ENCODE measurements around the gene CST7.

The CST7 gene

GRCh38 chr20:25003002-25003401 lies 53.9 kb downstream of the CST7 start:
- no peak for DNase-seq (ENCODE audit: low spot score)

- DNase-seq (ENCODE audit: low spot score): no peak
Observed at GRCh38 chr20:25005220-25005619, 56.2 kb downstream of the CST7 start.

DNA sequence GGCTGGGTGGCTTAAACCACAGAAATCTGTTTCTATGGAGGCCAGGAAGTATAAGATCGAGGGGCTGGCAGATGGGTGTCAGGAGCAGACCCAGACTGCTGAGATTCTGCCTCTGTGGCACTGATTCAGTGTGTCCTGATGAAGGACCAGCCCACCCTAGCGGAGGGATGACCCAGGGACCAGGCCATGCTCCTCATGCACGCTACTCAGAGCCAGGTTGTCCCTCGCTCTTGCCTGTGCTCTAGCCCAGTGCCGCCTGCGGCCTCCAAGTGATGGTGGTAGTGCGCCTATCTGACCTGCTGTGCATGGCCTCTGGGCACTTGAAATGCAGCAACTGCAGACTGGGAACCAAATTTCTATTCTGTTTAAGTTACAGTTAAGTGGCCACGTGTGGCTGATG lies 56.6 kb downstream of the CST7 start:
- no peak for DNase-seq (ENCODE audit: low spot score)

- DNase-seq (ENCODE audit: low spot score): no peak
Observed at GRCh38 chr20:25006431-25007167, 57.5 kb downstream of the CST7 start.

DNA sequence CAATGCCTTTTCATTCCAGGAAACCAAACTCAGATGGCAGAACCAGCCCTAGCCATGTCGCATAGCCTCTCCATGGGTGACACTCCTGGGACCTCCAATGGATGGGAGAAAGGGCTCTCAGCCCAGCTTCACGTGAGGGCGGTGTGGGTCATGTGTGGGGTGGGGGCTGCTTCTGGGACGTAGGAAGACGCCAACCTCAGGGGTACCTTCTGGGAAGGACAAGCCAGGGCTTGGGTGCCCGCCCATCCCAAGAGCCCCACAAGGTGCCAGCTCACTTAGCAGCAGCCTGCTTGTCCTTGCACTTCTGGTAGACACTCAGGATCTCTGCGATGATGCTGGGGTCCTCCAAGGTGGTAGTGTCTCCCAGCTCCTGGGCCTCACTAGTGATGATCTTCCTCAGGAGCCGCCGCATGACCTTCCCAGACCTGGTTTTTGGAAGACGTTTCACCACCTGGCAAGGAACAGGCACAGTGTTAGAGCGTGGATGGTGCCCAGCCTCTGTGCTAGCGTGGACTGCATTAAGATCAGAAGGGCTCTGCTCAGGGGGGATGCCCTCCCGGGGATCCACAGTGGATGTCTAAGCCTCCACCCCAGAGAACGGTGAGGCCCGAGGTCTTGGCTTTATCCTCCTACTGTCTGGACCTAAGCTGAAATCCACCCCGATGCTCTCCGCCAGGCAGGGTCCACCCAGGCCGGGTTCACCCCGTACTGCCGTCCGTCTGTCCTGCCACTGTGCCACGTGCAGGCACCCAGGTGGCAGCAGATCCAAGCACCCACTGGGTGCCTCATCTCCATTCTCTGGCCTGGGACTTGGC lies 58.6 kb downstream of the CST7 start:
- no peak for DNase-seq (ENCODE audit: low spot score)

DNA sequence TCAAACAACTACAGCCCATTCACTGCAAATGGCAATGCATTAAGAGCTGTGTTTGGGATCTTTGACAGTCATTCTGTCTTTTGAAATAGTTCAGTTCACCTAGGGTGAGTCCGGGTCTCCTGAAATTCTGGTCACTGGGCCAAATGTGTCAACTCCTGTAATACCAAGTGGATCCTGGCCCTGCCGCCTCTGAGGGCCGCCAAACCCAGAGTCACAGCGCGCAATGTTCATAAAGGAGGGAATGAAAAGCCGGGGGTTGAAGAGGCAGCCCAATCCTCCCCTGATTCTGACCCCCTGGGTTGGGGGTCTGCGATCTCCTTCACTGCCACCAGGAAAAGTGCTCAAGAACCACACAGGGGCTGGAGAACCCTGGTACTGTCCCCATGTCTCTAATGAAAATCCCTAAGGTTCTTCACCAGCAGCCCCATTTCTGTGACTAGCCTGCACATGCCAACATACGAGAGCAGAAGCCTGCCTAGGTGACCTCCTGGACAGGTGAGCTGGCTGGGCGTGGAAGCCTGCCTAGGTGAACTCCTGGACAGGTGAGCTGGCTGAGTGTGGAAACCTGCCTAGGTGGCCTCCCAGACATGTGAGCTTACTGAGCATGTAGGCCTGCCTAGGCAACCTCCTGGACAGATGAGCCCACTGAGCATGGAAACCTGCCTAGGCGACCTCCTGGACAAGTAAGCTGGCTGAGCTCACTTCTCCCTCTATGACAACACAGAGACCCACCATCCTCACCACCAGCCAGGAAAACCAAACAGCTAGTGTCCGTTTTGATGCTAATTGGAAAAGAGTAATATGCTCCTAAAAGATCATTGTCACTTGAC lies 59.5 kb downstream of the CST7 start:
- DNase-seq (ENCODE audit: low spot score): no peak
